GM21367 (cell line): Measurements from ENCODE around the gene PRPH.
"Not testable (repeated sequence)": the region's sequence is repeated elsewhere in the genome, so short reads cannot be mapped to it uniquely, and the experiment has no call there.

Source experiments
- ATAC-seq: cut with Tn5 transposase; IDR thresholded peaks from one replicate; pipeline ENCODE4 v1.9.1; 2021; ENCODE audit not compliant: unreplicated experiment

Gene PRPH

GRCh38 chr12:49276304-49277290 is 18.4 kb upstream of the PRPH start:
- ATAC-seq = no peak

- no peak for ATAC-seq
Observed at GRCh38 chr12:49277466-49277865, 17.5 kb upstream of the PRPH start.

GRCh38 chr12:49279706-49280159 is 15.2 kb upstream of the PRPH start:
- ATAC-seq = no peak

- ATAC-seq = not testable (repeated sequence)
Observed at GRCh38 chr12:49280545-49280944, 14.4 kb upstream of the PRPH start.

GRCh38 chr12:49282302-49282701 is 12.6 kb upstream of the PRPH start:
- no peak for ATAC-seq

- not testable (repeated sequence) for ATAC-seq
Observed at GRCh38 chr12:49282740-49283375, 12.1 kb upstream of the PRPH start.

GRCh38 chr12:49283541-49284429 is 11.2 kb upstream of the PRPH start:
- no peak for ATAC-seq

- ATAC-seq = no peak
Observed at GRCh38 chr12:49284672-49285071, 10.3 kb upstream of the PRPH start.

GRCh38 chr12:49287876-49288275 is 7.1 kb upstream of the PRPH start:
- no peak for ATAC-seq

GRCh38 chr12:49288412-49288853 is 6.5 kb upstream of the PRPH start:
- ATAC-seq = no peak

- no peak for ATAC-seq
Observed at GRCh38 chr12:49288922-49289555, 5.9 kb upstream of the PRPH start.

GRCh38 chr12:49292729-49293055 is 2.3 kb upstream of the PRPH start:
- no peak for ATAC-seq

- ATAC-seq = no peak
Observed at GRCh38 chr12:49293056-49293956, 1.6 kb upstream of the PRPH start.

- no peak for ATAC-seq
Observed at GRCh38 chr12:49294086-49294803, 702 bp upstream of the PRPH start.

- ATAC-seq = no peak
Observed at GRCh38 chr12:49294804-49295081, 204 bp upstream of the PRPH start.

GRCh38 chr12:49296034-49296835 is 1.3 kb downstream of the PRPH start:
- ATAC-seq = no peak

GRCh38 chr12:49296836-49297694 is 2.1 kb downstream of the PRPH start:
- ATAC-seq = no peak

- ATAC-seq = no peak
Observed at GRCh38 chr12:49297695-49298060, 2.7 kb downstream of the PRPH start.
